Activated T-helper 1 cell treated with Interleukin-2 at 50 U/mL for 16 hours (primary cell): ENCODE data around the gene C10orf105.

Experiments
- DNase-seq: peaks from one replicate; pipeline ENCODE4 v3.0.0-alpha.2; 2020; ENCODE audit warnings: low read depth

C10orf105 gene

GRCh38 chr10:71737001-71737833 lies 17.6 kb upstream of the C10orf105 start:
- DNase-seq: no peak

- DNase-seq: no peak
Measured at GRCh38 chr10:71736570-71736952, 17.0 kb upstream of the C10orf105 start.

- DNase-seq: peak; percentile 57
Measured at GRCh38 chr10:71735709-71736569, 16.4 kb upstream of the C10orf105 start.

- no peak for DNase-seq
Measured at GRCh38 chr10:71734797-71735196, 15.2 kb upstream of the C10orf105 start.

GRCh38 chr10:71731791-71732190 lies 12.2 kb upstream of the C10orf105 start:
- DNase-seq: no peak

GRCh38 chr10:71729161-71729636 lies 9.6 kb upstream of the C10orf105 start:
- no peak for DNase-seq

- peak; percentile 66 for DNase-seq
Measured at GRCh38 chr10:71727738-71728737, 8.5 kb upstream of the C10orf105 start.

- DNase-seq: peak; percentile 25
Measured at GRCh38 chr10:71727105-71727737, 7.6 kb upstream of the C10orf105 start.

- no peak for DNase-seq
Measured at GRCh38 chr10:71726580-71727104, 7.1 kb upstream of the C10orf105 start.

- DNase-seq: peak; percentile 25
Measured at GRCh38 chr10:71725998-71726579, 6.5 kb upstream of the C10orf105 start.

GRCh38 chr10:71725249-71725648 lies 5.7 kb upstream of the C10orf105 start:
- no peak for DNase-seq

- DNase-seq: no peak
Measured at GRCh38 chr10:71724539-71724938, 5.0 kb upstream of the C10orf105 start.

- DNase-seq: no peak
Measured at GRCh38 chr10:71723311-71723710, 3.7 kb upstream of the C10orf105 start.

- no peak for DNase-seq
Measured at GRCh38 chr10:71722849-71723248, 3.3 kb upstream of the C10orf105 start.

GRCh38 chr10:71721313-71721712 lies 1.7 kb upstream of the C10orf105 start:
- no peak for DNase-seq

GRCh38 chr10:71720288-71720687 lies 710 bp upstream of the C10orf105 start:
- DNase-seq: no peak

- no peak for DNase-seq
Measured at GRCh38 chr10:71719042-71719441, 536 bp downstream of the C10orf105 start.

- no peak for DNase-seq
Measured at GRCh38 chr10:71718165-71718698, 1.3 kb downstream of the C10orf105 start.

GRCh38 chr10:71717551-71717951 lies 2.0 kb downstream of the C10orf105 start:
- no peak for DNase-seq

- no peak for DNase-seq
Measured at GRCh38 chr10:71717056-71717455, 2.5 kb downstream of the C10orf105 start.
